Ovary (tissue), 3 donors: ENCODE results near the gene PVR.

ENCODE experiments used
- EP300 ChIP-seq: sonication (generic); formaldehyde crosslinking; IDR thresholded peaks from one replicate; pipeline ENCODE4 v1.6.1; 2017; ENCODE audit warnings: antibody characterized with exemption
- POLR2A ChIP-seq: fragments of 450-650 bp; IDR thresholded peaks from one replicate; pipeline ENCODE4 v1.6.1; 2017; ENCODE audit warnings: antibody characterized with exemption, mild to moderate bottlenecking, moderate library complexity
- TF ChIP-seq, protein P1 (sequence below), 3 donors: fragments of 450-650 bp in 2 of 3; fragments of 200-600 bp in 1 of 3; IDR thresholded peaks; one replicate each; pipeline versions ENCODE4 v1.5.1 to v1.8.0; 2016 to 2022; ENCODE audit warnings: antibody characterized with exemption in 3 of 3, mild to moderate bottlenecking in 1 of 3
- donor health status: DM: no; HTN: no; CAD: no.

DNA sequence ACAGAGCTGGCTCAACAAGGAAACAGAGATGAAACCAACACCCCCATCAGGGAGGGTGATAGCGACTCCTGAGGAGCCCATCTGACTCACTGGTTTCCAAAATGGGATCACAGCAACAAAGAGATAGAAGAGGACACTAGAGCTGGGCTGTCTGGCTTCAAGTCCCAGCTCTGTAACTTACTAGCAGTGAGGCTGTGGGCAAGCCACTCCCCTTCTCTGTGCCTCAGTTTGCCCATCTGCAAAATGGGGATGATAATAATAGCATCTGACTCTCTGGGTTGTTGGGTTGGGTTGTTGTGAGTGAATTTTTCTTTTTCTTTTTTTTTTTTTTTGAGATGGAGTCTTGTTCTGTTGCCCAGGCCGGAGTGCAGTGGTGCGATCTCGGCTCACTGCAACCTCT lies 16.1 kb upstream of the PVR start:
- TF ChIP-seq EP300 (no peak), POLR2A (no peak)
- TF ChIP-seq, protein P1, sequence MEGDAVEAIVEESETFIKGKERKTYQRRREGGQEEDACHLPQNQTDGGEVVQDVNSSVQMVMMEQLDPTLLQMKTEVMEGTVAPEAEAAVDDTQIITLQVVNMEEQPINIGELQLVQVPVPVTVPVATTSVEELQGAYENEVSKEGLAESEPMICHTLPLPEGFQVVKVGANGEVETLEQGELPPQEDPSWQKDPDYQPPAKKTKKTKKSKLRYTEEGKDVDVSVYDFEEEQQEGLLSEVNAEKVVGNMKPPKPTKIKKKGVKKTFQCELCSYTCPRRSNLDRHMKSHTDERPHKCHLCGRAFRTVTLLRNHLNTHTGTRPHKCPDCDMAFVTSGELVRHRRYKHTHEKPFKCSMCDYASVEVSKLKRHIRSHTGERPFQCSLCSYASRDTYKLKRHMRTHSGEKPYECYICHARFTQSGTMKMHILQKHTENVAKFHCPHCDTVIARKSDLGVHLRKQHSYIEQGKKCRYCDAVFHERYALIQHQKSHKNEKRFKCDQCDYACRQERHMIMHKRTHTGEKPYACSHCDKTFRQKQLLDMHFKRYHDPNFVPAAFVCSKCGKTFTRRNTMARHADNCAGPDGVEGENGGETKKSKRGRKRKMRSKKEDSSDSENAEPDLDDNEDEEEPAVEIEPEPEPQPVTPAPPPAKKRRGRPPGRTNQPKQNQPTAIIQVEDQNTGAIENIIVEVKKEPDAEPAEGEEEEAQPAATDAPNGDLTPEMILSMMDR (IDR thresholded peaks at IDR 0.05): no peak
